HG03045 (cell line): ENCODE data around the gene MYO16.
"Not testable (repeated sequence)": the region's sequence is repeated elsewhere in the genome, so short reads cannot be mapped to it uniquely, and the experiment has no call there.

Source experiments
- ATAC-seq: cut with Tn5 transposase; IDR thresholded peaks from one replicate; pipeline ENCODE4 v1.9.1; 2021; ENCODE audit warnings: mild to moderate bottlenecking, moderate library complexity; ENCODE audit not compliant: unreplicated experiment

MYO16 gene

DNA sequence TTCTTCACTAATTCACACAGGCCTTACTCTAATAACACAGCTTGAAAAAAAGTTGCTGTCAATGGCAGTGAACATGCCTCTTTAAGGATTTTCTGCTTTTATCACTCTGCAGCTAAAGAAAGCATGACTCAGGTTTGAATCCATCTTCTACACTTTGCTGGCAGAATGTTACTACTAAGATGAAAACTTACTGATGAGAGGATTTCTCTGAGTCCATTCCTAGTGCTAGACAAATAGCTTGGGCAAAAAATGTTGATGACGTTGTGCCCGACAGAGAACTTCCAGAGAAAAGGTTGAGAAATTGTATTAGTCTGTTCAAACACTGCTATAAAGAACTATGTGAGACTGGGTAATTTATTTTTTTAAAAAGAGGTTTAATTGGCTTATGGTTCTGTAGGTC lies 585.0 kb downstream of the MYO16 start:
- ATAC-seq: no peak

DNA sequence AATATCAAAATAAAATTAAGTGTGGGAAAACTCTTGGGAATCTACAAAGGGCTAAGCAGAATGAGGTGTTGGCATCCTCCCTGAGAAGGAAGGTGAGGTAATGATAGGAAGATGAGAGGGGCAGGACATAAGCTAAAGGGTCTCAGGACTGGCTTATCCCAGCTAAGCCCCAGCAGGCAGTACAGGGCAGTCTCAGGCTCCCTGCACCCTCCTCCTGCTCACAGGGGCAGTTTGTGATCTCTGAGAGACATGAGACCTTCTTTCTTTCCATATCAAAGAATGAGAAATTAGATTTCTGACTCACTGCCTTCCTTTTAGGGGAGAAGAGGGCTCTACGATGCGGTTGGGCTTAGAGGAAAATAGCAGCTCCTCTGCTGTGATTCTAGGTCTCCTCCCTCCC lies 586.0 kb downstream of the MYO16 start:
- no peak for ATAC-seq

DNA sequence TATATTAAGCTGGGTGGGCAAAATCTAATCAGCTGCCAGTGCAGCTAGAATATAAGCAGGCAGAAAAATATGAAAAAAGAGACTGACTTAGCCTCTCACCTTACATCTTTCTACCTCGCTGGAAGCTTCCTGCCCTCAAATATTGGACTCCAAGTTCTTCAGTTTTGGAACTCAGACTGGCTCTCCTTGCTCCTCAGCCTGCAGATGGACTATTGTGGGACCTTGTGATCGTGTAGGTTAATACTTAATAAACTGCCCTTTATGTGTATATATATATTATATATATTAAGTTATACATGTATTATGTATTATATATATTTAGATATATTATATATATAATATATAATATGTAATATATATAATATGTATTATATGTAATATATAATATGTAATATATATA lies 588.1 kb downstream of the MYO16 start:
- ATAC-seq: not testable (repeated sequence)

DNA sequence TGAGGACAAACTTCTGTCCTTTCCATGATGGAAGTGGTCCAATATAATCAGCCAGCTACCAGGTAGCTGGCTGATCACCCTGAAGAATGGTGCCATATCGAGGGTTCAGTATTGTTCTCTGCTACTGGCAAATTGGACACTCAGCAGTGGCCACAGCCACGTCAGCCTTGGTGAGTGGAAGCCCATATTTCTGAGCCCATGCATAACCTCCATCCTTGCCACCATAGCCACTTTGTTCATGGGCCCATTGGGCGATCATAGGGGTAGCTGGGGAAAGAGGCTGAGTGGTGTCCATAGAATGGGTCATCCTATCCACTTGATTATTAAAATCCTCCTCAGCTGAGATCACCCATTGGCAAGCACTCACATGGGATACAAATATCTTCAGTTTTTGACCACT lies 591.2 kb downstream of the MYO16 start:
- ATAC-seq: no peak

DNA sequence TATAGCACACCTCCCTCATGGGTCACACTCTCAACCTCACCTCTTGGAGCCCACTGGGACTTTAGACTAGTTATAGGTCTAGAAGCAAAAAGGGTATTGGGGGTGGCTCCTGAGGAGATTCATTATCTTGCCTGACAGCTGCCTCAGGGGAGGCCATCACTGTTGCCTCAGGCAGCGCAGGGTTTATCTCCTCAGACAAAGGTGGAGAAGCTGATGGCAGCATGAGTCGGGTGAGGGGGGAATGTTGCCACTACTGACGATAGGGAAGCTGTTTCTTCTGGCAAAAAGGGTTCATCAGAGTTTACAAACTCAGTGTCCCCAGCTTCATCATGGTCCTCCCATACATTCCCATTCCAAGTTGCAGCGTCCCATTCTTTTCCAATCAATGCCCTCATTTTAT lies 594.6 kb downstream of the MYO16 start:
- ATAC-seq: no peak

DNA sequence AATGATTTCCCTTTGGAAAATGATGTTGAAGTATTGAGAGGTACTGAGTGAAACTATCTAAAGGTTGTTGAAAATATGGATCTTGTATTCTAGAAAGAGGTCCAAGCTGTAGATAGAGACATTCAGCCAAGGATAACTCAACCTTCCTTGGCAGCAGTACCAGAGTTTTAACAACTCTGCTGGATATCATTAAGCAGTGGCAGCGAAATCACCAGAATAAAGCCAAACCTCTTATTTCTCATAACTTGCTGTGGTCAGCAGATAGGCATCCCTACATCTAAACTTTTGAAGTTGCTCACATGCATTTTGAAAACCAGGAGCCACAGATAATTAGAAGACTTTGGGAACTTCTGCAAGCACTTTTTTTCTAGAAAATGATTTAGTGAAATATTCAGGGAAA lies 597.2 kb downstream of the MYO16 start:
- ATAC-seq: no peak

DNA sequence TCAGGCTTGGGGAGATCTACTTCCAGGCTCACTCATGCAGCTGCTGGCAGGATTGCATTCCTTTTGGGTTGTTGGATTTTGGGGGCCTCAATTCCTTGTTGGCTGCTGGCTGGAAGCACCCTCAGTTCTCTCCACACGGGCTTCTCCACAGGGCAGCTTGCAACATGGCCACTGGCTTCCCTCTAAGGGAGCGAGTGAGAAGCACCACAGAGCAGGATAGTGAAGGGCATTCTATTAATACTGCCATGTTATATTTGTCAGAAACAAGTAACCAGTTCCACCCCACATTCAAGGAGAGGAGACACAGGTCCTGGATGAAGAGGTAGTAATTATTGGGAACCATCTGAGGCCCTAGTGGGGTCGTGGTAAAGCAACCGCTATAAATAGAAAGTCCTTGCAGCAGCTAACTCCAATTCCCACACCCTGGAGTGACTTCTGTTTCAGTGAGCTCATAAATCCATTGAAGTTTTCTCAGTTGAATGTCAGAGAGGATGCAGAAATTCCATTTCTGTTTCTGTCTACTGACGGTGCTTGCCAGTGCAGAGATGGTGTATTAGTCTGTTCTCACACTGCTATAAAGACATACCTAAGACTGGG lies 598.0 kb downstream of the MYO16 start:
- no peak for ATAC-seq

DNA sequence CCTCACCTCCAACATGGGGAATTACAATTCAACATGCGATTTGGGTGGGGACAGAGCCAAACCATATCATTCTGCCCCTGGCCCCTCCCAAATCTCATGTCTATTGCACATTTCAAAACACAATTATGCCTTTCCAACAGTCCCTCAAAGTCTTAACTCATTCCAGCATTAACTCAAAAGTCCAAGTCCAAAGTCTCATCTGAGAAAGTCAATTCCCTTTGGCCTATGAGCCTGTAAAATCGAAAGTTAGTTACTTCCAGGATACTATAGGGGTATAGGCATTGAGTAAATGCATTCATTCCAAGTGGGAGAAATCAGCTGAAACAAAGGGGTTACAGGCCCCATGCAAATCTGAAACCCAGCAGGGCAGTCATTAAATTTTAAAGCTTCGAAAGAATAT lies 598.8 kb downstream of the MYO16 start:
- ATAC-seq: no peak

DNA sequence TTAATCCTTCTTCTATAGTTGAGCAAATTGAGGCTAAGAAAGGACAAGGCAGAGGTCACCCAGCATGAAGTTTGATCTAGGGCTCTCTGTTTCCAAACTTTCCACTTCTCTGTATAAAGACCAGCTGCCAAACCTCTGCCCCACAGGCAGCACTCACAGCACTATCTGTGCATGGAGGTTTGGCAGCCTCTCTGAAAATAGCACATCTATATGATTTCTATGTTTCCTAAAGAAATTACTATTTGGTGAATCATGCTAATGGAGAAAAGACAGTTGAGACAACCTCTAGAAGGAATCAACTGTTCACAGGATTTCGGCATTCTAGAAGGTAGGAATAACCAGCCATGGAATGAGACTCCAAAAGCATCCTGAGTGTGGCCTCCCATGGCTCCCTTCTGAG lies 602.5 kb downstream of the MYO16 start:
- no peak for ATAC-seq

DNA sequence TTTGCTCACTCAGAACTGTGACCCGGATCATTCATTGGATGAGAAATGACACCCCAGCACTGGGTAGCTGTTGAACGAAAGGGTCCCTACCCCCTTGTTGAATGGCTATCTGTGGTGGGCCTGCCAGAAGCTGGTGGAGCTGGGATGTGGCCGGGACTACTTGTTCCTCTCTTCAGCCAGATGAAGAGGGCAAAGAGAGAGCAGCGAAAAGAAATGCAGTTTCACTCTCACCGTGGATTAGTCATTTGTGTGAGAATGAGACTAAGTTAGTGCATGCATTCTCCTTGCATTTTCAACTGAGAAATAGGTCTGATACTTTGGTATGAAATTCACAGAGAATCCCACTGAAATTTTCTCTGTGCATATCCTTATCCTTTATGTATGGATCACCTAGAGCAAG lies 603.9 kb downstream of the MYO16 start:
- ATAC-seq: no peak

DNA sequence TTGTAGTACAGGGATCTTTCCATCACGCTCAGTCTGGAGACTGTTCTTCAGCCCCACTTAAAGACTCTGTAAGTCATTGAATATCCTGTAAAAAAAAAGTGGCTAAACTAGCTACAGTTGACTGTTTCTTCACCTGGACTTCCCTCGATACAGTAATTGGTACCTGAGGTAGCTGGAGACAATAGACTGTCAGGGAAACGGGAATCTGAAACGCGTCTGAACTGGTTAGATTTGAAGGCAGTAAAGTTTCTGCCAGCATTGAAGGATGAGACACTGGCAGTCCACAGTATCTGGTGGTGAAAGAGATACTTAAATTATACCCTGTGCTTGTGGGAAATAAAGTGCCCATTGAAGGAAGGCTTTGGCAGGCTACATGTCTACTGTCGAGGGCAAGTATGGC lies 606.5 kb downstream of the MYO16 start:
- ATAC-seq: no peak

DNA sequence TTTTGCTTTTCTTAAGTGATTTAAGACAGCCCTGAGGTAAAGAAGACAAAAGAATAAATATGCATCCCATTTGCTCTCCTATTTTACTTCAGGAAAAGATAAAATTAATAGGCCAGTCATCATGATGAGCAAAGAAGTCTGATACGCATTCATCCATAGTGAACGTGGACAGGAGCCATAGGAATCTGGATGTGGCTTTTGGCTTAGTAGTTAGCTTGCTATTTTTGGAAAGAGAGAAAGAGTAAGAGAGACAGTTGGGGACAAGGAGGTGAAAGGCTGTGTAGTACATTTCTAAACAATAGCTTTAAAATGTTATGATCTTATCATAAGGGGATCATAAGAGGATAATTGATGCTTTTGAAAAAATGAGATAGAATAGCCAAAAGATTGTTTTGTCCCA lies 611.7 kb downstream of the MYO16 start:
- no peak for ATAC-seq

DNA sequence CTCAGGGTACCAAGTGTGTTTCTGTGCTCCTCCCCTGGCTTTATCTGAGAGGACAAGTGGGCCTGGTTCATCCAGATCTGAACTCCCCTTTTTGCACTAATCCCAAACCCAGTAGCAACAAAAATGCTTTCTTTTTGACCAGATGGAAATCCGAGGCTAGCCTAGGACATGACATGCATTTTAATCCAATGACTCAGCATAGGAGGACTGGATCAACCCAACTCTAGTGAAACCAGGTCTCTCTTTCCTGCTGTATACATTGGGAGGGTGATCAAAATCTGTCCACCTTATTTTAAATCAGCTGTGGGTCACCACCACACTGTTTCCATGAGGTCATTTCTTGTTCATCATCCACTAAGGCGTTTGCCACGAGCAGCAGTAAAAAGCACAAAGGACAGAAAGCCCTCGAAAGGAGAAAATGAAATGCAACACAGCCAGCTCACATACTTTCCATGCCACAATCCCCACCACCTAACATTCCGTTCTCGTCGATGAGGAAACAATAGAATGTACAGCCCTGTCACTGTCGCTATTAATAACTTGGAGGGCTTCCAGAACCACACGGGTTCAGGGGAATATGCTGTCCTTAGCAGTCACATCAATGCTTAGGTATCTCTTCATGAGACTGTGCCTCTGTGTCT lies 614.0 kb downstream of the MYO16 start:
- no peak for ATAC-seq

DNA sequence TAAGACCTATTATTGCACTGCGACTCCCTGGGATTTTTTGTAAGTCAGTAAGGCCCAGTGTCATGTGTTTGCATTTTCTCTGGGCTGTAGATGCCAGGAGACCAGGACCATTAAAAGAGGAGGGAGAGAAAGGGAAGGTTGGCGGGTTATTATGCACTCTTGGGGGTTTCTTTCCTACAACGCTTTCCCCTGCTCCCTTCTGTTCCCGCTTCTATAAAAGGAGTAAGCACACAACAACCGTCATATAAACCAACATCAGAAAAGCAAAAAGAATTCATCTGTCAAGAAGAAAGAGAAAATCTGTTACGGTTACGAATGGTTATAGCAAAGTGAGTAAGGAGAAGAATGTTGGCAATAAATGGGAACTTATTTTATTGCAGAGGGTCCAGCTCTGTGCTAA lies 615.2 kb downstream of the MYO16 start:
- no peak for ATAC-seq

DNA sequence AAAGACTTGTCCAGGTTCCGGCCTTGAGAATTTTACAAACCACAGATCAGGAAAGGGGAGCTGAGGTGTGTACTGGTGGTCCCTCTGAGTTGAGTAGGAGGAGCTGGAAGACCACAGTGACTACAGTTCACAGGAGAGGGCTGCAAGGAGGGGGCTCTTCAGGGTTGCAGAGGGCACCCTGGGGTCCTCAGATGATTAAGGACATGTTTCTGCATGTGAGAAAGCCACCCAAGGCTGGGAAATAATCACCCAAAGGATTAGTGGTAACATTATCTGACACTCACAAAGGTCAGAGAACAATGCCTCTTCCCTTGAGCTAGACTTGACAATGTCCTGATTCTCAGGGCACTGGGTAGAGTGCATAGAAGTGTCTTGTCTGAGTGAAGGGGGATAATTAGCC lies 616.6 kb downstream of the MYO16 start:
- ATAC-seq: no peak

DNA sequence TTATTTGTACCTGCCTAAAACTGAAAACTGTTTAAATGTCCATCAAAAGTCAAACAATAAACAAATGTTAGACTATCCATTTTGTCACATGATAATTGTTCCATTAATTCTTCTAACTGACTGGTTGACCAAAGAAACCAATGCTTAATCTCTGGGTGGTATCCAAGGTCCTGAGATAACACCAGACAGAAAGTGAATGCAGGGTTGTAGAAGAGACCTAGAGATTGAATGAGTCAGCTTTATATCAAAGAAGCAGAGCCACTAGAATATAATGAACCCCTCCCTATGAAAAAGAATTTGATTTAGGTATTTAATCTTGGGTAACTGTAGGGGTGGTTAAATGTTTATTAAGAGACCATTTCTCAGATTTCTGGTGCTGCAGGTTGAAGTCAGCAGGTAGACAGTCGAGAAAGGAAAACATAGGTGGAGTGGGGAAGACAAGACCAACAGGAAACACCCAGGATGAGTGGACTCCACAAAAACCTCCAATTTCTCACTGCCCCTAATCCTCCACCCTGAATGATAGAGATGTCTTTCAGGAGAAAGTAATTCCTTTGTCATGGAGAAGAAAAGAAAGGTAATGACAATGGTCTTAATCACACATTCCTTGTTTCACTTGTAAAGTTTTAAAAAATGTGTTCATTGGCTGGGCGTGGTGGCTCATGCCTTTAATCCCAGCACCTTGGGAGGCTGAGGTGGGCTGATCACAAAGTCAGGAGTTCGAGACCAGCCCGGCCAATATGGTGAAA lies 620.5 kb downstream of the MYO16 start:
- ATAC-seq: no peak

DNA sequence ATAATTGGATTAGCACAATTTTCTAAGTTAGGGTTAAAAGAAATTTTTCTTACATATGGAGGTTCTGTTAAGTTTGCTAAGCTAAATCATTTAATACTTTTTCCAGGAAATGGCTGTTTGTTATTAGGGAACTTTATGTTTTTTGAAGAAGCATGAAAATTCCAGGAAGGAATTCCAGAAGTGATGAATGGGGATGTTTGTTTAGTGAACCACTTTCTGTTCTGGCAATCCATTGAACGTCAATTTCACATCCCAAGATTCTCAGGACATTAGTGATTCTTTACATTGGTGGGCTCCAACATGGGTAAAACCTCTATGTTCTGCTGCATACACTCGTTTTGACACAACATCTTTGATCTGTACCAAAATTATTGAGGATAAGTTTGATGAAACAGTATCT lies 622.5 kb downstream of the MYO16 start:
- ATAC-seq: no peak

DNA sequence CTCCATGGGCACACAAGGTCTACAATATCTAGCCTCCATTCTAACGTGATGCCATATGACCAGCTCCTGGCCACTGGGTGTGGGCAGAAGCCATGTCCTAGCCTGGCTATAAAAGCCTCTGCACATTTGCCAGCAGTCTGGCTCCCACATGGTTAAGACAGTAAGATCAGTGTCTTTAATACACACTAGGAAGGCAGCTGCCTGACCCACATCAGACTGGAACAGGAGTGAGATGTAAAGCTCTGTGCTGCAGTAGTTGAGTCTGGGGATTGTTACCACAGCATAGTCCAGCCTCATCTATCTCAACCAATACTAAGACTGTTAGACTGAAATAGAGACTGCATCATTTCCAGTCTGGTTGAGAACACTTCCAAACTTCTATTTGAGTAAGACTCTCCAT lies 623.9 kb downstream of the MYO16 start:
- no peak for ATAC-seq

DNA sequence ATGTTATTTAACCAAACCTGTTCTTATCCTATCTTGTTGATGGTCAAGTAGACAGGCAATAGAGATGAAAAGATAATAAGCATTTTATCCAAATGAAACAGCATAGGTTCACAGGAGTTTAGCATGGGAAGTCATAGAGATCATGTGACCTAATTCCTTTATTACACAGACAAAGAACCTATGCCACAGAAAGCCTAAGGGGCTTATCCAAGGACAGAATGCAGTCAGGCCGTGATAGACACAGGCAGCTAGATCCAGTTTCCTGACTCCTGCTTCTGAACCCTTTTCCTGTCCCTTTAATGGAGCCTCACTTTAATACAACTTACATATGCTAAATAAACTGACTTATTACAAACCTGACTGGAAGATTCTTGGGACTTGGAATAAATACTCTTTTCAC lies 624.9 kb downstream of the MYO16 start:
- ATAC-seq: no peak

DNA sequence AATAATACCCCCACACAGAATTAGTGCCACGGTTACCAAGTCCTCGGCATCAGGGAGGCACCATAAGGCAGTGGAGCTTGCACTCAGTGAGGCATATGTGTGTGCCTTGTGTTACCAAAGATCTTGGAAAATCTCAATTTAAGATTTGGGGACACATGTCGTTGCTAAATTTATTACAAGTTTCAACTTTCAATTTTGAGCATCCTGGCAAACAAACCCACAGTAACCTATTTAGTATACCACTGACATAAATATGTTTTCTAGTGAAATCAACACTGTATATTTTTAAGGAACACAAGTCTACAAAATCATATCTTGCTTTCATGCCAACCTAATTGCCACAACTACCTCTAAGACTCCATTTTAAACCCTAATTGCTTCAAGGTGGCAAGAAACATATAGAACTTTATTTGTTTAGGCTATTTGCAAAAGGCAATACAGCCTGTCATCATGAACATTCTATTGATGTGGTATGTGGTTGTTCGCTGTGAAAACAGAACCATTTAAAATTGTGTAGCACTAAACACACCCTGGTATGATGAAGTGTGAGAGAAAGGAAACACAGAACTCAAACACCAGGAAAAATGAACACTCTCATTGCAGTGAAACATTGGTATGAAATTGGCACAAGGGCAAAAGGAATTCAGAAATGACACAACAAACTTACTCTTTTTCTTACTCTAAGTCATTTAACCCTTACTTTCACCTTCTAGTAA lies 625.9 kb downstream of the MYO16 start:
- ATAC-seq: no peak

DNA sequence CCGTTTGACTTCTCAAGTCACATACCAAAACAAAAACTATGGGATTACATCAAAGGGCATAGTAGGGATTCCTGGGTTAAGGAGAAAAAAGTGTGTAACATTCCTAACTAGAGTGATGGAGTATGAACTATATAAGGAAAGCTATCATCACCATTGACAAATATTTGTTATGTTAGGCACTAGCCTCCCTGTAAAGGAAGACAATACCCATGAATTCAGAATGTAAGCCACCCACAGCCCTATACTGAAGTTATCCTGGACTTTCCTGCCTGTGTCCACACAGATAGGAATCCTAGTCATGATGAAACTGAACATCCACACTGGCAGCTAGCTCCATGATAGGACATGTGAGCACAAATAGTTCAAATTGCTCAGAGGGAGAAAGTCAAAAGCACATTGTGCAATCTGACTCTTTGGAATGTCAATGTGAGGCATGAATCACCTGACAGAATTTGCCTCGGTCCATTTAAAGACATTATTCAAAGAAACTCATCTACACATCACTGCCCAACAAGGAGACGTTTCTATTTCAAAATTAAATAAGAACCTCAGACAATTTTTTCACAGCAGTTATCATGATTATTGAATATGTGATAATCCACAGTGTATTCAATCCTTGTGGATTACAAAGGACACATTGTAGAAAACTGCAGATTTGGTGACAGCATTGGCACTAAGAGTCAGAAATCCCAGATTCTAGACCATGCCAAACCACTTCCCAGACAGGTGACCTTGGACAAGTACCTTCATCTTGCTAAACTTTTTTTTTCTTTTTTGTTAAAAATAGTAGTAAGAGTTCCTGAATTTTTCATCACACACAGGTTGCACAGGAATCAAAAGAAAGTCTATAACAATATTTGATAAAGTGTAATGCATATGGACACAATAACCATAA lies 627.7 kb downstream of the MYO16 start:
- no peak for ATAC-seq
